Right ventricle myocardium superior (tissue), 1 donor: ENCODE results near the gene ILKAP. TPM values are rescaled to one million over a fixed set of nuclear protein-coding genes. Genes with fewer than 3 reads are reported as not detected.

Source experiments
- ATAC-seq: fragments of 200-7000 bp; cut with Tn5 transposase; one replicate; pipeline ENCODE4 v1.9.1; 2020; ENCODE audit warnings: mild to moderate bottlenecking; ENCODE audit not compliant: poor library complexity
- DNase-seq: peaks from one replicate; pipeline ENCODE4 v3.0.0-alpha.2; 2020
- intact Hi-C: fragments of 100-400 bp; cut with DNase I; formaldehyde crosslinking; loops from one replicate; pipeline ENCODE4 v1.11.2; 2022
- total RNA-seq: library from RNA; stranded (reverse); fragmentation: NEBNext Ultra II Directional; extraction: Animal tissue kit (Norgen Biotek cat#: 25700); gene quantifications from one replicate; pipeline ENCODE4 v1.2.1, GENCODE V29; 2021
- donor health status: DM: no; HTN: yes; CAD: no; lungs with severe emphysema.

The ILKAP gene
- total RNA-seq, 1 donor from 2014 or later: 23.8 TPM

GRCh38 chr2:238131761-238132462, 71.6 kb downstream of the ILKAP start:
- DNase-seq: peak; percentile 32

DNA sequence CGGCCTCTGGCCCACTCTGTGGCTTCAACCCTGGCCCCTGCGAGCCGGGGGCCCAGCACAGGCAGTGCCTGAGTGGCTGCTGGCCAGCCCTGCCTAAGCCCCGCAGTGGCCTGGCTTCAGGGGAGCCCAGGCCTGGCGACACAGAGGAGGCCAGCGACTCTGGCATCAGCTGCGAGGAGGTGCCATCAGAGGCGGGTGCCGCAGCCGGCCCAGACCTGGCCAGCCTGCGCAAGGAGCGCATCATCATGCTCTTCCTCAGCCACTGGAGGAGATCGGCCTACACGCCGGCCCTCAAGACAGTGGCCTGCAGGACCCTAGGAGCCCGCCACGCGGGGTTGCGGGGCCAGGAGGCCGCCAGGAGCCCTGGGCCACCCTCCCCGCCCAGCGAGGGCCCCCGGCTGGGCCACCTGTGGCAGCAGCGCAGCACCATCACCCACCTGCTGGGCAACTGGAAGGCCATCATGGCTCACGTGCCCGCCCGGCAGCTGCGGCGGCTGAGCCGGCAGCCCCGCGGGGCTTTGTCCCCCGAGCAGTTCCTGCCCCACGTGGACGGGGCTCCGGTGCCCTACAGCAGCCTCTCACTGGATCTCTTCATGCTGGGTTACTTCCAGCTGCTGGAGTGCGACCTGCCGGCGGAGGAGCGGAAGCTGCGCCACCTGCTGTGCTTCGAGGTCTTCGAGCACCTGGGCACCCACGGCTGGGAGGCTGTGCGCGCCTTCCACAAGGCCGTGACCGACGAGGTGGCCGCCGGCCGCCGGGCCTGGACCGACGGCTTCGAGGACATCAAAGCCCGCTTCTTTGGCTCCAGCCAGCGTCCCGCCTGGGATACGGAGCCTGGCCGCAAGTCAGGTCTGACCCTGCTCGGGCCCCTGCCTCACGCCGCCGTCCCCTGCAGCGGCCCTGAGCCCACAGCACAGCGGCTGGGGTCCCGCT, 72.5 kb downstream of the ILKAP start:
- ATAC-seq (no peak), DNase-seq (peak; percentile 33)
- intact Hi-C loops: no loop called here

More at GRCh38 chr2:238131761-238132462, 71.6 kb downstream of the ILKAP start:
- ATAC-seq: no peak
- intact Hi-C loops: no loop called here

DNA sequence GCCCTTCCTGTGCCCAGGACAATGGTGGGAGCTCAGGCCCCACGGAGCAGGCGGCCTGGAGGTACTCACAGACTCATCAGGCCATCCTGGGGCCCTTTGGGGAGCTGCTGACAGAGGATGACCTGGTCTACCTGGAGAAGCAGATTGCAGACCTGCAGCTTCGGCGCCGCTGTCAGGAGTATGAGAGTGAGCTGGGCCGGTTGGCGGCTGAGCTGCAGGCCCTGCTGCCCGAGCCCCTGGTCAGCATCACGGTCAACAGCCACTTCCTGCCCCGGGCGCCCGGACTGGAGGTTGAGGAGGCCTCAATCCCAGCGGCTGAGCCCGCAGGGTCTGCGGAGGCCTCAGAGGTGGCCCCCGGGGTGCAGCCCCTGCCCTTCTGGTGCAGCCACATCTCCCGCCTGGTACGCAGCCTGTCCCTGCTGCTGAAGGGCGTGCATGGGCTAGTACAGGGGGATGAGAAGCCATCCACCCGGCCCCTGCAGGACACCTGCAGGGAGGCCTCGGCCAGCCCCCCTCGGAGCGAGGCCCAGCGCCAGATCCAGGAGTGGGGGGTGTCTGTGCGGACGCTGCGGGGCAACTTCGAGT, 73.3 kb downstream of the ILKAP start:
- DNase-seq: peak; percentile 36
- no peak for ATAC-seq
- intact Hi-C loops: no loop called here

DNA sequence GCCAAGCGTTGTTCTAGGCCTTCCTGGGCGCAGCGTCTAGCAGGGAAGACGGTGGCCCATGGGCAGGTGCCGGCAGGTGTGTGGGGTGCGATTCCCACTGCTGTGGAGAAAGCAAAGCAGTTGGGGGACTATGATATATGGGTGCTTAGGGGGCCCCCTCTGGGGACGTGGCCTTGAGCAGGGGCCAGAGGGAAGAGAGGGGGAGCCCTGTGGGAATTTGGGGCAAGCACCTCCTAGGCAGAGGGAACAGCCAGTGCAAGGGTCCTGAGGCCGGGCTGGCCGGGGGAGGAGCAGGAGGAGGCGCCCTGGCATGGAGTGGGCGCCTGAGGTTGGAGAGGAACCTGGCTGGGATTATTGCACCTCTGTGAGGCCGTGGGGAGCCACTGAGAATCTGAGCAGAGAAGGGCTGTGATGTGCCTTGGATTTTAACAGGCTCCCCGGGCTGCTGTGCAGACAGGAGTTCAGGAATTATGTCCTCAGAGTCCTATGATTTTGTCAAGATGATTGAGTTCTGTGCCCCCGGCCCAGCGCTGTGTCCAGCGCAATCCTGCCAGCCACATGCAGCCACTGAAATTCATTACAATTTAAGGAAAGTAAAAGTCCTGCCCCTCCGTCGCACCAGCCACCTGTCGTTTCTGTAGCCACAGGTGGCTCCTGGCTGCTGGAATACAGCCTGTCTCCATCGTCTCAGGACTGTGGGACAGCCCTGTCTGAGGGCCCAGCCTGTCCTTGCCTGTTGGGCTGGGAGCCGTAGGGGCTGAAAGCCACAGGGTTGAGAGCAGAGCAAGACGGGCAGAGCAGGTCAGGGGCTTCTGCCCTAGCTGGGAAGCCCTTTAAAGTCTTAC, 74.1 kb downstream of the ILKAP start:
- peak; percentile 27 for DNase-seq
- no peak for ATAC-seq
- intact Hi-C loops: no loop called here

GRCh38 chr2:238128534-238129001, 74.9 kb downstream of the ILKAP start:
- no peak for ATAC-seq
- peak; percentile 32 for DNase-seq
- intact Hi-C loops: no loop called here

DNA sequence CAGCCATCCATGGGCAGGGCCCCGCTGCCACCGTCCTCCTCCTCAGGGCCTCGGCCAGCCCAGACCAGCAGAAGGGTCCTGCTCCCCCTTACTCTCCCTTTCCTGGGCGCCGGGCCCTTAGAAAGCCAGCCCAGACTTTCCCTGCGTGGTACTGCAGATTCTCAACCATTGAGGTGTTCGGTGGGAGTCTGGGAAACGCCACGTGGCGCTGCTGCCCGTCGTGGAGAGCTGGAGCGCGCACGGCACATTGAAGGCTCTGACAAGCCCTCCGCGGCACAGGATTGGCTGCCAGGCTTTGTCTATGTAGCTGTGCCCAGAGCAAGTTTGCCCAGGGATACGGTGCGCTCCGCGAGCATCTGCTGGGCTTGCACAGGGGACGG, 75.4 kb downstream of the ILKAP start:
- ATAC-seq (no peak), DNase-seq (peak; percentile 35)
- intact Hi-C loops: no loop called here

GRCh38 chr2:238127165-238128060, 76.1 kb downstream of the ILKAP start:
- DNase-seq (peak; percentile 46), ATAC-seq (peak; percentile 62)
- intact Hi-C loops: no loop called here

DNA sequence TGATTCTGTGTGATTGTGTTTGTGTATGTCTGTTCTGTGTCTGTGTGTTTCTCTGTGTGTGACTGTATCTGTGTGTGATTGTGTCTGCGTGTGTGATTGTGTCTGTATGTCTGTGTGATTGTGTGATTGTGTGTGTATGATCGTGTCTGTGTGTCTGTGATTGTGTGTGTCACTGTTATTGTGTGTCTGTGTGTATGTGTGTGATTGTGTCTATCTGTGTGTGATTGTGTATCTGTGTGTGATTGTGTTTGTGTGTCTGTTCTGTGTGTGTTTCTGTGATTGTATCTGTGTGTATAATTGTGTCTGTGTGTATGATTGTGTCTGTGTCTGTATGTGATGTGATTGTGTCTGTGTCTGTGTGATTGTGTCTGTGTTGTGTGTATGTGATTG, 76.7 kb downstream of the ILKAP start:
- intact Hi-C loops: no loop called here
- DNase-seq: no peak

GRCh38 chr2:238126338-238126737, 77.2 kb downstream of the ILKAP start:
- DNase-seq (no peak), ATAC-seq (no peak)

More for the DNA sequence above, 76.7 kb downstream of the ILKAP start:
- no peak for ATAC-seq

DNA sequence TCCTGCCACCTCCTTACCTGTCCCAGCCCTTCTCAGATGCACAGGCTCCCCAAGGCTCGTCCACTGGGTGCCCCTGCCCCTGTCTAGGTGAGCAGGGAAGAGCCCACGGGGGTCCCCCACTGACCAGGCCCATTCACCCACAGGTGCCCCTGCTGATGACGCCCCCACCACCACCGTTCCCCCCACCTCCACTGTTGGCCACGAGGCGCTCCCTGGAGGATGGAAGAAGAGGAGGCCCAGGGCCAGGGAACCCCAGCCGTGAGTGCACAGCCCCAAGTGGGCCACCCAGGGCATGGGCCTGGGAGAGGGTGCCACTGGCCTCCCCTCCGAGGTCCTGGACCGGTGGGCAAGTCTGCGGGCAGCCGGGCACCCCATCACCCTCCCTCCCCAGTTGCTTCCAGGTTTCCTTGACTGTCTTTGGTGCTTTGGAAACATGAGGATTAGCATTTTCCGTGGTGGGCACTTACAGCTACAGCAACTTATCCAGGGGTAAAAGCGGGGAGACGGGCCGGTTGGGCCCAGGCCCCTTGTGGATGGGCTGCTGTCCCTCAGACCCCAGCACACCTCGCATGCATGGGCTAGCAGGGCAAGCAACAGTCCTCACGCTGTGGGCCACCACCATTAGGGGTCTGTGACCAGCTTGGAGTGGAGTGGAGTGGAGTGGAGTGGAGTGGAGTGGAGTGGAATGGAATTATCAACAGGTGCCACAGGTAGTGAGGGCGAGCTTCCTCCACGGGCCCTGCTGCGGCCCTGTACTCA, 78.2 kb downstream of the ILKAP start:
- intact Hi-C loops: no loop called here
- ATAC-seq (no peak), DNase-seq (peak; percentile 35)

More at GRCh38 chr2:238126338-238126737, 77.2 kb downstream of the ILKAP start:
- intact Hi-C loops: no loop called here

DNA sequence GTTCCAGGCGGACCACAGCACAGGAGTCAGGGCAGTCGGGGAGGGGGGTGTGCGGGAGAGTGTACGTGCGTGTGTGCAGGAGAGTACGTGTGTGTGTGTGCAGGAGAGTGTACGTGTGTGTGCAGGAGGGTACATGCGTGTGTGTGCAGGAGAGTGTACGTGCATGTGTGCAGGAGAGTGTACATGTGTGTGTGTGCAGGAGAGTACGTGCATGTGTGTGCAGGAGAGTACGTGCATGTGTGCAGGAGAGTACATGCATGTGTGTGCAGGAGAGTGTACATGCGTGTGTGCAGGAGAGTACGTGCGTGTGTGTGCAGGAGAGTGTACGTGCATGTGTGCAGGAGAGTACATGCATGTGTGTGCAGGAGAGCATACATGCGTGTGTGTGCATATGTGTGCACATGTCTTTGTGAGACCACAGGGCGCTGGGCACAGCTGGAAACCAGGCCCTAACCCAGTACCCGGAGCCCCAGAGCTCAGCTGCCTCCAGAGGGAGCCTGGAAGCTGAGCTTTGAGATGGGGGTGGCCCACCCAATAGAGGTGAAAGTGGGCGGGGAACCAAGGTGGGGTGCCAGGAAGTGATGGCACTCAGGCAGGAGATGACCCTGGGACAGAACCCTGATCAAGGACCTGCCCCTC, 78.9 kb downstream of the ILKAP start:
- peak; percentile 31 for DNase-seq
- no peak for ATAC-seq
- intact Hi-C loops: no loop called here

DNA sequence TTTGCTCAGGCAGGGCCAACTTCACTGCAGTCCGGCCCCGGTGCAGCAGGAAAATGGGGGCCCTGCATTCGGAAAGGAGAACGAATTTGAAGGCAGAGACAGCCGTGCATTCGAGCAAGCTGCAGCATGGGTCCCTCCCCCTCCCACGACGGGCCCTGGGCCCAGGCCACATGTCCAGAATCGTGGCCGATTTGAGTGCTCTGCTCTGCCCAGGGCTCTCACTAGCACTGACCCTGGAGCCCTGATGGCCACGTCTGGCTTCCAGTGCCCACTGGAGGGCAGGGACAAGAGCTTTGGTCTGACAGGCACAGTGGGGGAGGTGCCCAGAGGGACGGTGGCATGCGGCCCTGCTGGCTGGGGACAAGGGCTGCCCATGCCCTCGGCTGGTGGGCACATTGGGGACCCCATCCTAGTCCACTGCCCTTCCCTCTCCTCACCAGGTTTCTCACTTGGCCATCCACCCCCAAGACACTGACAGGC, 79.5 kb downstream of the ILKAP start:
- DNase-seq (peak; percentile 17), ATAC-seq (no peak)
- intact Hi-C loops: no loop called here

GRCh38 chr2:238123218-238123971, 80.1 kb downstream of the ILKAP start:
- ATAC-seq (no peak), DNase-seq (peak; percentile 26)
- intact Hi-C loops: no loop called here

DNA sequence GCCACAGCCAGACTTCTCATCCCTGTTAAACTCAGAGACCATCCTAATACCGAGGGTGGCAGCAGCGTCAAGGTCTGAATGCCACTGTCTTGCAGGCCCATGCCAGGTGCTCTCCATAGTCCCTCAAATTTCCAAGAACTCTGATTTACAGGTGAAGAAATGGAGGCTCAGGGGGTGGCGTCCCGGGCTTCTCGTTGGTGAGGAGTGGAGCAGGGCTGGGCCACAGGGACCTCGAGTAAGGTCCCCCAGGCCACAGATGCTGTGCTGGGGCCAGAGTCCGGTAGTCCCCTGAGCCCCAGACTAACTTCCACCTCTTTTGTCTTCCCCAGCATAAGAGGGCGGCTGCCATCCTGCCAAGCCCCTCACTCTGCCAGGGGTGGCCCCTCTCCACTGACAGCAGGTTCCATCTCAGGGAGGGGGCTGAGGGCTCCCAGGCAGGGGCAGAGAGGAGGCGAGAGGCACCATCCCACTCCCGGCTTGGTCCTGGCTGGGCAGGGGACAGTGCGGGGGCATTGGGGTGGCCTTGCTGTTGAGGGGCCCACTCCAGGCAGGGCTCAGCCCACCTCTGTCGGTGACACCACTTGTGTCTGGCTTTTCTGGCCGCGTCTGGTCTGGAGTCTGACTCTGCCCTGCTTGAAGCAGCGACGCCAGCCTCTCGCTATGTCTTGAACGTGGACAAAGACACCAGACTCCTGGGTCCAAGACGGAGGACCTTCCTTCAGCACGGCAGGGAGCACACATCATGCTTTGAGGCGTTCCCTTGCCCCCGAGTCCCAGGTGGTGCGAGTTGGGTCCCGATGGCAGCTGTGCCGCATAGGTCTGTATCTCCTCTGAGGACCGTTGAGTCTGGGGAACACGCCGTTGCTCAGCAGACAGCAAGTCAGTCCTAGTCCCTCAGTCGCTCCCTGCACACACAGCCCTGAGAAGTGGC, 80.9 kb downstream of the ILKAP start:
- intact Hi-C loops: no loop called here
- ATAC-seq: no peak
- DNase-seq: peak; percentile 35
